ENCODE results near the gene EGFR.

- TF ChIP-seq RARB (CRISPR knock-in tag; IDR thresholded peaks at IDR 0.05) (no peak), TCF4 (CRISPR knock-in tag; IDR thresholded peaks at IDR 0.05; ENCODE audit: borderline replicate concordance) (no peak)
These were observed 13.5 kb upstream of the EGFR start for GRCh38 chr7:55005241-55005851.

Measured in SK-N-SH treated with all-trans-retinoic acid at 6 μM for 48 hours (cell line).